Peyer's patch (tissue), 4 donors: Measurements from ENCODE around the gene TMEM179B.
"Not testable (repeated sequence)": the region's sequence is repeated elsewhere in the genome, so short reads cannot be mapped to it uniquely, and the experiment has no call there.

ENCODE experiments used
- POLR2A ChIP-seq, 2 donors: fragments of 450-650 bp; IDR thresholded peaks; one replicate each; pipeline ENCODE4 v1.5.1; 2017; ENCODE audit warnings: antibody characterized with exemption in 2 of 2, mild to moderate bottlenecking in 2 of 2, moderate library complexity in 2 of 2
- TF ChIP-seq, protein P1 (sequence below), 6 experiments: fragments of 450-650 bp in 4 of 6; fragments of 200-600 bp in 2 of 6; sonication (generic) in 1 of 6; IDR thresholded peaks; one replicate each; pipeline ENCODE4 v1.5.1; 2017 to 2019; ENCODE audit warnings: antibody characterized with exemption in 6 of 6, mild to moderate bottlenecking in 3 of 6, moderate library complexity in 1 of 6

DNA sequence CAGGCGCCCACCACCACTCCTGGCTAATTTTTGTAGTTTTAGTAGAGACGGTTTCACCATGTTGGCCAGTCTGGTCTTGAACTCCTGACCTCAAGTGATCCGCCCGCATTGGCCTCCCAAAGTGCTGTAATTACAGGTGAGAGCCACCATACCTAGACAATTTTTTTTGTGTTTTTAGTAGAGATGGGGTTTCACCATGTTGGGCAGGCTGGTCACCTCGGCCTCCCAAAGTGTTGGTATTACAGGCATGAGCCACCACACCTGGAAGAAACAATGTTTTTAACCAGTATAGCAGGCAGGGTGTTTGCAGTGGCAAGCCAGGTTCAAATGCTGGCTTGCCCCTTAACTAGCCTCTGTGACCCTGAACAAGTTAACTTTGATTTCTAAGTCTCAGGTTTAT, 37.3 kb upstream of the TMEM179B start:
- TF ChIP-seq, protein P1, sequence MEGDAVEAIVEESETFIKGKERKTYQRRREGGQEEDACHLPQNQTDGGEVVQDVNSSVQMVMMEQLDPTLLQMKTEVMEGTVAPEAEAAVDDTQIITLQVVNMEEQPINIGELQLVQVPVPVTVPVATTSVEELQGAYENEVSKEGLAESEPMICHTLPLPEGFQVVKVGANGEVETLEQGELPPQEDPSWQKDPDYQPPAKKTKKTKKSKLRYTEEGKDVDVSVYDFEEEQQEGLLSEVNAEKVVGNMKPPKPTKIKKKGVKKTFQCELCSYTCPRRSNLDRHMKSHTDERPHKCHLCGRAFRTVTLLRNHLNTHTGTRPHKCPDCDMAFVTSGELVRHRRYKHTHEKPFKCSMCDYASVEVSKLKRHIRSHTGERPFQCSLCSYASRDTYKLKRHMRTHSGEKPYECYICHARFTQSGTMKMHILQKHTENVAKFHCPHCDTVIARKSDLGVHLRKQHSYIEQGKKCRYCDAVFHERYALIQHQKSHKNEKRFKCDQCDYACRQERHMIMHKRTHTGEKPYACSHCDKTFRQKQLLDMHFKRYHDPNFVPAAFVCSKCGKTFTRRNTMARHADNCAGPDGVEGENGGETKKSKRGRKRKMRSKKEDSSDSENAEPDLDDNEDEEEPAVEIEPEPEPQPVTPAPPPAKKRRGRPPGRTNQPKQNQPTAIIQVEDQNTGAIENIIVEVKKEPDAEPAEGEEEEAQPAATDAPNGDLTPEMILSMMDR (IDR thresholded peaks at IDR 0.05) = not testable (repeated sequence)
- not testable (repeated sequence) for TF ChIP-seq POLR2A (IDR thresholded peaks at IDR 0.05)
